Endothelial cell of umbilical vein (primary cell): ENCODE data around the gene TMEM129. TPM values are rescaled to one million over a fixed set of nuclear protein-coding genes. Genes with fewer than 3 reads are reported as not detected.

Experiments
- BruUV-seq: library from RNA; stranded (reverse); fragments of 400-500 nt; replicated peaks from 2 replicates; lab custom pipeline; 2021; lab: Mats Ljungman, UMichigan
- CTCF ChIA-PET: fragments of 300-600, 350-600 bp; sonication (Branson Sonifier 250); formaldehyde crosslinking; loops from one replicate; lab custom pipeline; 2021; ENCODE audit warnings: antibody characterized with exemption, inconsistent platforms; lab: Charles Lee
- POLR2A ChIA-PET: fragments of 300-600, 350-600 bp; sonication (Branson Sonifier 250); formaldehyde crosslinking; loops from one replicate; lab custom pipeline; 2021; ENCODE audit warnings: antibody characterized with exemption, inconsistent platforms; lab: Charles Lee
- DNase-seq: peaks from one replicate; pipeline ENCODE4 v3.0.0-alpha.2; 2011; ENCODE audit warnings: low read depth, low spot score
- FAIRE-seq: peaks from 2 replicates; lab custom pipeline; 2011; peaks lifted over from hg19 to GRCh38; lab: Jason Lieb, UNC
- H2AFZ ChIP-seq: 2 replicates; pipeline ENCODE4 v1.6.0; 2012; ENCODE audit warnings: low read depth, low read length, control low read depth, inconsistent platforms
- H3K27ac ChIP-seq: 2 replicates; pipeline ENCODE4 v1.5.1; 2011; ENCODE audit warnings: low read depth, mild to moderate bottlenecking, control low read depth, low read length, moderate library complexity; ENCODE audit not compliant: insufficient read depth
- H3K27me3 ChIP-seq, 2 experiments: 2 replicates each; pipeline versions ENCODE4 v1.6.0 to v1.6.1; 2011; ENCODE audit warnings: low read length in 2 of 2, mixed read lengths in 1 of 2; ENCODE audit not compliant: control insufficient read depth in 2 of 2, insufficient read depth in 2 of 2
- H3K36me3 ChIP-seq, 2 experiments: 2 replicates in 1 of 2; 3 replicates in 1 of 2; pipeline ENCODE4 v1.5.1; 2011; ENCODE audit warnings: low read length in 2 of 2, mild to moderate bottlenecking in 1 of 2, moderate library complexity in 1 of 2; ENCODE audit not compliant: control insufficient read depth in 2 of 2, insufficient read depth in 2 of 2; ENCODE audit errors: extremely low read depth in 1 of 2
- H3K4me1 ChIP-seq: 3 replicates; pipeline ENCODE4 v1.5.1; 2011; ENCODE audit warnings: mild to moderate bottlenecking, low read length; ENCODE audit not compliant: control insufficient read depth, insufficient read depth; ENCODE audit errors: extremely low read depth
- H3K4me2 ChIP-seq: 2 replicates; pipeline ENCODE4 v1.6.1; 2011; ENCODE audit warnings: low read length, control low read depth, mixed read lengths; ENCODE audit not compliant: insufficient read depth
- H3K4me3 ChIP-seq, 3 experiments: fragments of 200-600 bp in 1 of 3; sonication (generic), shearing (Covaris generic) in 1 of 3; replicated peaks in 1 of 3; 2 replicates each; pipeline ENCODE4 v1.5.1; 2011 to 2016; ENCODE audit warnings: control low read depth in 3 of 3, low read length in 3 of 3, mild to moderate bottlenecking in 2 of 3, inconsistent platforms in 1 of 3, low read depth in 1 of 3, moderate library complexity in 1 of 3; ENCODE audit not compliant: insufficient read depth in 1 of 3
- H3K79me2 ChIP-seq: 2 replicates; pipeline ENCODE4 v1.6.0; 2012; ENCODE audit warnings: low read length, inconsistent platforms; ENCODE audit not compliant: control insufficient read depth, insufficient read depth
- H3K9ac ChIP-seq: replicated peaks from 2 replicates; pipeline ENCODE3; 2011; ENCODE audit warnings: low read length, control low read depth; ENCODE audit not compliant: insufficient read depth; ENCODE audit errors: extremely low read depth
- H3K9me1 ChIP-seq: replicated peaks from 3 replicates; pipeline ENCODE4 v1.6.0; 2011; ENCODE audit warnings: mild to moderate bottlenecking, low read length; ENCODE audit not compliant: control insufficient read depth, insufficient read depth; ENCODE audit errors: extremely low read depth
- H3K9me3 ChIP-seq: replicated peaks from 2 replicates; pipeline ENCODE4 v1.5.1; 2012; ENCODE audit warnings: low read length, inconsistent platforms; ENCODE audit not compliant: control insufficient read depth, insufficient read depth
- H4K20me1 ChIP-seq: replicated peaks from 2 replicates; pipeline ENCODE3; 2011; ENCODE audit warnings: mild to moderate bottlenecking, low read length; ENCODE audit not compliant: control insufficient read depth, insufficient read depth; ENCODE audit errors: extremely low read depth
- CTCF ChIP-seq, 2 donors: IDR thresholded peaks; 1 replicate in 1 of 2; 2 replicates in 1 of 2; pipeline ENCODE4 v1.5.1; 2011; ENCODE audit warnings: low read length in 2 of 2, mild to moderate bottlenecking in 2 of 2, moderate library complexity in 2 of 2, control low read depth in 1 of 2, inconsistent platforms in 1 of 2, low read depth in 1 of 2; ENCODE audit not compliant: insufficient read depth in 1 of 2; ENCODE audit errors: extremely low read depth in 1 of 2
- EZH2 ChIP-seq: IDR thresholded peaks from 2 replicates; pipeline ENCODE4 v1.6.1; 2012; ENCODE audit warnings: borderline replicate concordance, low read depth, mild to moderate bottlenecking, moderate library complexity, low read length, inconsistent platforms; ENCODE audit not compliant: severe bottlenecking
- FOS ChIP-seq: IDR thresholded peaks from 2 replicates; pipeline ENCODE4 v1.6.1; 2011; ENCODE audit warnings: mild to moderate bottlenecking, low read length, moderate library complexity, borderline replicate concordance; ENCODE audit not compliant: insufficient read depth
- GATA2 ChIP-seq: IDR thresholded peaks from 2 replicates; pipeline ENCODE4 v1.7.0; 2011; ENCODE audit warnings: low read depth, mild to moderate bottlenecking, moderate library complexity, mixed read lengths, low read length; ENCODE audit not compliant: insufficient read length, insufficient read depth
- JUN ChIP-seq: IDR thresholded peaks from 2 replicates; pipeline ENCODE4 v1.6.1; 2011; ENCODE audit warnings: borderline replicate concordance, low read depth; ENCODE audit not compliant: insufficient read length, insufficient read depth
- MAX ChIP-seq: IDR thresholded peaks from 2 replicates; pipeline ENCODE4 v1.6.1; 2011; ENCODE audit not compliant: insufficient read depth, insufficient read length
- MYC ChIP-seq: IDR thresholded peaks from one replicate; pipeline ENCODE4 v1.6.1; 2011; ENCODE audit warnings: mild to moderate bottlenecking, low read depth, low read length
- POLR2A ChIP-seq: IDR thresholded peaks from 2 replicates; pipeline ENCODE4 v1.6.1; 2012; ENCODE audit warnings: low read depth, mild to moderate bottlenecking, control low read depth, low read length
- POLR2AphosphoS5 ChIP-seq: IDR thresholded peaks from 2 replicates; pipeline ENCODE4 v1.6.1; 2012; ENCODE audit warnings: low read depth, mild to moderate bottlenecking, control low read depth, low read length, moderate library complexity; ENCODE audit not compliant: insufficient read depth
- dilution Hi-C: fragments of 300-500 bp; cut with MboI; formaldehyde crosslinking; loops from one replicate; pipeline ENCODE4 v1.15.0; 2019; ENCODE audit warnings: low sequenced_read_pairs; ENCODE audit not compliant: extremely low pct_ligation_motif_present
- intact Hi-C: fragments of 100-400 bp; cut with micrococcal nuclease; formaldehyde crosslinking; loops from one replicate; pipeline ENCODE4 v1.10.0; 2022
- polyA plus RNA-seq, 4 experiments: library from polyadenylated mRNA; depleted of rRNA in 3 of 4; stranded (reverse) in 3 of 4; unstranded in 1 of 4; fragments of >200 nt; gene quantifications; 2 replicates each; pipeline versions ENCODE4 v1.2.1 to v1.2.3, GENCODE V29; 2011 to 2012; ENCODE audit warnings: missing spikeins in 1 of 4
- total RNA-seq: library from RNA; stranded (reverse); gene quantifications from 2 replicates; pipeline ENCODE4 v1.2.3, GENCODE V29; 2021

TMEM129 gene
- total and polyA plus RNA-seq, 2 donors (not counting 3 experiments of a cell fraction or from before 2014, with no cell fraction given) = 23.2 to 33.2 TPM

DNA sequence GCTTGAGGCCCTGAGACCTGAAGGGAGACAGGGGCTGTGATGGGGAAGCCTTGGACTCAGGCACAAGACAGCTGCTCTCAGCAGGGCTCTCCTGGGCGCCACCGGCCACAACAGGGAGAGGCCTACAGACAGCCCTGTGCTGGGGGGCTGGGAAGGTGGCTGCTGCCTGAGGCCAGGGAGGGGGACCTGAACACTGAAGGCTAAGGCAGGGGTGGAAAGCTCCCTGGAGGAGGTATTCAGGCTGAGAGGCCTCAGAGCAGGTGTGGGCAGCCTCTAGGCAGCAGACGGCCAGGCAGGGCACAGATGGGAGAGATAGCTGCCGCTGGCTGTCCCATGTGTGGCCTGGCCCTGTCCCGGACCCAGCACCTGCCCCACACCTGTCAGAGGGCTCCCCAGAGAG lies 33.2 kb upstream of the TMEM129 start:
- intact Hi-C loops (no loop called here), dilution Hi-C loops (no loop called here)
- no peak overlapping the region for H3K4me3 ChIP-seq
- H3K4me1 ChIP-seq = peaks cover 4% of the 10 kb centered on the region
- ChIA-PET POLR2A (no interaction called here), CTCF (interaction anchor here (0.7 to 3.2 kb wide), 3 partner anchors 9 to 56 kb away, joined by 3 to 17 read pairs (median 4); no protein-coding TSS in a partner anchor)
- BruUV-seq = no TSS peak
- no peaks in the 10 kb centered on the region for H3K9me3 ChIP-seq
- no peaks in the 10 kb centered on the region for H4K20me1 ChIP-seq
- TF ChIP-seq POLR2A = no peak
- TF ChIP-seq CTCF (IDR thresholded peaks at IDR 0.05; ENCODE audit: extremely low read depth in 1 of 2, insufficient read depth in 1 of 2, low read depth in 1 of 2, low read length in 2 of 2) = no peak
- TF ChIP-seq JUN = no peak
- no peak for TF ChIP-seq MAX
- TF ChIP-seq MYC = no peak
- no peak for TF ChIP-seq FOS
- no peak for TF ChIP-seq POLR2AphosphoS5
- TF ChIP-seq GATA2 = no peak
- TF ChIP-seq EZH2 = no peak
- no peaks in the 10 kb centered on the region for H3K36me3 ChIP-seq
- H3K9ac ChIP-seq = no peak overlapping the region
- no peak overlapping the region for H2AFZ ChIP-seq
- H3K4me2 ChIP-seq = no peak overlapping the region
- H3K27me3 ChIP-seq = no peaks in the 10 kb centered on the region
- H3K79me2 ChIP-seq = no peaks in the 10 kb centered on the region
- H3K9me1 ChIP-seq = no peaks in the 10 kb centered on the region
- no peak for DNase-seq
- no peak for FAIRE-seq
- no peak overlapping the region for H3K27ac ChIP-seq
